Activated naive CD8-positive, alpha-beta T cell treated with anti-CD3 and anti-CD28 coated beads, Interleukin-2, amount 50 U/mL, for 16 hours (primary cell): ENCODE results near the gene EPS8L3.

Experiments
- DNase-seq: peaks from one replicate; pipeline ENCODE4 v3.0.0-alpha.2; 2020; ENCODE audit warnings: low read depth, low spot score

EPS8L3 gene

DNA sequence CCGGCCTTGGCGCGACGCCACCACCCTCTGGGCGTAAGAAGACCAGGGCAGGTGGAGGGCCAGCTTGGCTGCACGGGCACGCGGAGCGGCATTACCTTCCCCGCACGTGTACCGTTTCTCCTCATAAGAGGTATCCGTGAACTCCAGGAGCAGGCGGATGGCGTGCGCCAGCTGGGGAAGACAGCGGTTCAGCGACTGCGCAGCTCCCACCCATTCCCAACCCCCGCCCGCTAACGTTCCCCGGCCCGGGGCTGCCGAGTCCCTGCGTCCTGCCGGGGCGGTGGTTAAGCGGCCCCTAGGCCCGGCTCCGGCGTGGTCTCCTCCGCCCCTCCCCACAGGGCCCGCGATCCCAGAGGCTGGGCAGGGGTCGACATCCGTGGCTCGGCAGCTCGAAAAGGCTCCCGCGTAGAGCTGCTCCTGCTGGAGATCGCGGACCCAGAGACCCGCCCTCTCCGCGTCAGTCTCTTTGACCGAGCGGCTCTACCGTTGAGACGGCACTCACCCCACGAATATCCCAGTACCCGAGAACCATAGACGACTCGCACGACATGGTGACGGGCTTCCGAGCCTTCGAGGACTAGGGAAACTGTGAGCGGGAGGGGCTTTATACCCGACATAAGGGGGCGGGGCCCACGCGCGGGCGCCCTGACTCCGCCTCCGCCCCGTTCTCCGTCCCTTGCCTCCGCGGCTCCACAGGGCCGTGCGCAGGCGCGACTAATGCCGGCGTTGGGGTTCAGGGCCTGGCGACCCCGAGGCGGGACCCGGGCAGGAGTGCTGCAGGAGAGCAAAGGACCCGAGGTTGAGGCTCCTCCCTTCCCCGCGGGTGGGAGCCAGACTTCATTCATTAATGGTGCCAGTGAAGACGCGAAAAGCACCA lies 23.7 kb downstream of the EPS8L3 start:
- peak; percentile 60 for DNase-seq

DNA sequence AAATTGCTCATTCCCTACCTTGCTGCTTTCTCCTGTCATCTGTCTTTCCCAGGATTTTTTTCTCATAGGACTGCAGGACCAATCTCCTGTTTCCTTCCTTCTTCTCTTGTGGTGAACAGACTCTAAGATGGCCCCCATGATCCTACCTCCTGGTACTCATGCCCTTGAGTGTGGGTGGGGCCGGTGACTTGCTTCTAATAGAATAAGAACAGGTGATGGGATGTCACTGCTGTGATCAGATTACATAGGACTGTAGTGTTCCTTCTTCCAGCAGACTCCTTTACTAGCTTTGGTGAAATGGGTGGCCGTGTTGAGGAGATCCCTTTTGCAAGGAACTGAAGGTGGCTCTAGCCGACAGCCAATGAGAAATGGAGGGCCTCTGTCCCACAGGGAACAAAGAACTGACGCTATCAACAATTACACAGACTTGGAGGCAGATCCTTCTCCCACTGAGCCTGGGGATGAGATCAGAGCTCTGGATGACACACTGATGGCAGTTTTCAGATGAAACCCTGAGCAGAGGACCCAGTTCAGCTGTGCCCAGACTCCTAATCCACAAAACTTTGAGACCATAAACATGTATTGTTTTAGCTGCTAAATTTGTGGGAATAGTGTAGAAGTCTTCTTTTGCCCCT lies 30.4 kb downstream of the EPS8L3 start:
- DNase-seq = no peak

GRCh38 chr1:109732390-109732881 lies 31.3 kb downstream of the EPS8L3 start:
- DNase-seq = no peak

GRCh38 chr1:109730666-109731065 lies 33.1 kb downstream of the EPS8L3 start:
- no peak for DNase-seq

DNA sequence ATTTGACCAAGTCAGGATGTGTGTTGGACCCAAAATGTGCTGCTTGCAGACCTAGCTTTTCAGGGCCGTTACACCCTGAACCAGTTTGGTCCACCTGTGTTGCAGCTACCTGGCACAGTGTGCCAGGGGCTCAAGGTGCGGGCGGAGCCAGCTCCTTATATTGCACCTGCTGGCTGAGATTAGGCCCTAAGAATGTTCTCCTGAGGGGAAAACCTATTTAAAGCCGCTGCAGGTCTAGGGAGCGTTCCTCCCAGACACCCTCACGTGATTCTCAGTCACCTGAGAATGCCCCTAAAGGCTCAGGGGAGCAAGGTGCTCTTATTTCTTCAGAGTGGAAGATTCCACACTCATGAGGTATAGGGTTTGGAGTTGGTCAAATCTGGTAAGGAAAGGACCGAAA lies 34.9 kb downstream of the EPS8L3 start:
- DNase-seq = no peak

GRCh38 chr1:109726728-109727373 lies 36.9 kb downstream of the EPS8L3 start:
- DNase-seq = no peak

- DNase-seq = no peak
Measured at GRCh38 chr1:109726007-109726406, 37.7 kb downstream of the EPS8L3 start.

DNA sequence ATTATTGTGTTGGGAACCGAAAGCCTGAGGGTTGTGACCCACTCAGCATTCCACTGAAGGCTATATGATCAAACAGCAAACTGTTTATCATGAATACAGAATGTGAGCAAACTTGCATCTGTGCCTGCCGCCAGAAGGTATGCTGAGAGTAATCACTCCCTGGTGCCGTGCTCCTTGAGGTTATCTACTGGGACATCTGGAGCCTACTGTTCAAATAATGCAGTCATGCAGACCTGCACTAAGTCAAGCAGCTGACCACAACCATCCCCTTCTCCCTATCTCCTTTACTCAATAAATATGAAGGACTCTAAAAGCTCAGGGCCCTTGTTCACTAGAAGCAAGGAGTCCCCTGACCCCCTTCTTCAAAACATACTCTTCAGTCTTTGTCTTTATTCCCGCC lies 38.2 kb downstream of the EPS8L3 start:
- DNase-seq = no peak

GRCh38 chr1:109724933-109725332 lies 38.8 kb downstream of the EPS8L3 start:
- DNase-seq = no peak

GRCh38 chr1:109722908-109723691 lies 40.6 kb downstream of the EPS8L3 start:
- no peak for DNase-seq

GRCh38 chr1:109721971-109722370 lies 41.8 kb downstream of the EPS8L3 start:
- DNase-seq = no peak

DNA sequence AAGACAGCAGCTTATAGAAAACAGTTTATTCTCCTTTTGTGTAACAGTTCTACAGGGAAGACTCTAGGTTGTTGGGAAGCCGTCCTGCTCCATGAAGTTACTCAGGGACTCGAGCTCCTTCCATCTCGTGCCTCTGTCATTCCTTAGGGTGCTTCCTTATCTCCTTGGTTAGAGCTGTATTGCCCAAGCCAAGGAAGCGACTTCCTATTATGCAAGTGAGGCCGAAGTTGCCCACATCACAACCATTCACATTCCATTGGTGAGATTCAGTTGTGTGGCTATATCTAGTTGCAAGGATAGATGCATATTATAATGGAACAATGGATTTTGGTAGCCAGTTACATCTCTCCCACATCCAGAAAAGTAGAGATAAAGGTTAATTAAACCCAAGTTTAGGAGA lies 42.7 kb downstream of the EPS8L3 start:
- DNase-seq = no peak

DNA sequence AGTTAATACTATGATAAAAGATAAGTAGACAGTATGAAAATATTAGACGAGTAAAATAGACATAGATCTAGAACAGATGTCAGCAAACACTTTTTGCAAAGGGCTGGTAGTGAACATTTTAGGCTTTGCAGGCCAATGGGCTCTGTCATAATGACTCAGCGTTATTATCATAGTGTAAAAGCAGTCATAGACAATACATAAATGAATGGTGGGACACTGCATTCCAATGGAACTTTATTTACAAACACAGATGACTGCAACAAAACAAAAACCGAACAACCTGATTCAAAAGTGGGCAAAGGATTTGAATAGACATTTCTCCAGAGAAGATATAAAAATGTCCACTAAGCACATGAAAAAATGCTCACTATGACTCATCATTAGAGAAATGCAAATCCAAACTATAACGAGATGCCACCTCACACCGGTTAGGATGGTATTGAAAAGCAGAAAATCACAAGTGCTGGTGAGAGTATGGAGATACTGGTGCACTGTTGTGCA lies 44.3 kb downstream of the EPS8L3 start:
- no peak for DNase-seq

DNA sequence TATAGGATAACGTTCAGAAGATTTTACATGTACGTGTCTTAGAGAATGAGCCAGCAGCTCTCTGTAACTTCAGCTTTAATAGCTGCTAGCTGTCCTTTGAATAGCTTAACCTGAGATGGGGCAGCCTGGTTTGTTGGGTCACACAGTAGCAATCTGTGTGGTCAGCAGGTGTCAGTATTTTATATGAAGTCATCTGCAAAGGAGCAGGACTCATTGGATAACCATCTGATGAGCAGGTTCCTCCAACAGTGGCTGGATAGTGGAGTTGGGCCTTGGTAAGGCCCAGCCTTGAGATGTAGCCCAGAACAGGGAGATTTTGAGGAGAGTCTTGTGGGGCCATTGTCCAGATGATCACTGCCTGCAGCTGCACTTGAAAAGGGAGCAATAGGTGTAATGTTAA lies 45.2 kb downstream of the EPS8L3 start:
- DNase-seq = no peak

DNA sequence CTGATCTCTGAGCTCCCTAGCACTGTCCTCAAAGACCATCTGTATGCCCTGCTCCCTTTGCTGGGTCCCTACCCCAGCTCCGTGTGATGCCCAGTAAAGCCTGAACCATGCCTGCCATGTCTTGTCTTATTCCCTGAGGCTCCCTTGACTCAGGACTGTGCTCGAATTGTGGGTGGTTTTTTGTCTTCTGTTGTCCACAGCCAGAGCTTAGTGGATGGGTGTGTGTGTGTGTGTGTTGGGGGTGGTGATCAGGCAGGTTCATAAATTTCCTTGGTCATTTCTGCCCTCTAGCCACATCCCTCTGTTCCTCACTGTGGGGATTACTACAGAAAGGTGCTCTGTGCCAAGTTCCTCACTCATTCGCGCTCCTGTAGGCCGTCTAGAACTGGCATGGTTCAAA lies 46.0 kb downstream of the EPS8L3 start:
- DNase-seq = no peak

- DNase-seq = no peak
Measured at GRCh38 chr1:109716570-109717090, 47.1 kb downstream of the EPS8L3 start.

DNA sequence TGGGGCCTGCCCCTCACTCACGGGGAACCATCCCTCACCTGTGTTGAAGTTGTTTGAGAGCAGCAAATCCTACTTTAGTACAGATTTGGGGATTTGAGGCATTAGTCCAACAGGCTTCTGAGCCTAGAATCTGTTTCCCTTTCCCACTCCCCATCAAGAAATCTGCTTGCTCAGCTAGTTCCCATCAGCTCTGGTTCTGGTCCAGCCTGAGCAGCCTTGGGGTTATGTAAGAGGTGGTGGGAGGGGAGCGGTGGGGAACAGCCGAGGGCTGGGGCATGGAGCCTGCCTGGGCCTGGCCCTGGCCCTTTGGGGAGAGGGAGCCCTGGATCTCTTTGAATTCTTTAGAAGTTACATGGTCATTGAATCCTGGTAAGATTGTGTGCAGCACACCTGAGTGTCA lies 47.6 kb downstream of the EPS8L3 start:
- no peak for DNase-seq

- no peak for DNase-seq
Measured at GRCh38 chr1:109714661-109715372, 48.9 kb downstream of the EPS8L3 start.

GRCh38 chr1:109713636-109714035 lies 50.1 kb downstream of the EPS8L3 start:
- no peak for DNase-seq

- no peak for DNase-seq
Measured at GRCh38 chr1:109712321-109712864, 51.3 kb downstream of the EPS8L3 start.
